Lower leg skin (tissue), 3 donors: ENCODE measurements around the gene SIRT4.

Experiments
- CTCF ChIP-seq, 3 donors: fragments of 450-650 bp; IDR thresholded peaks; one replicate each; pipeline ENCODE4 v1.5.1; 2016; ENCODE audit warnings: antibody characterized with exemption in 3 of 3, mild to moderate bottlenecking in 3 of 3, moderate library complexity in 2 of 3
- POLR2A ChIP-seq, 2 donors: fragments of 450-650 bp; IDR thresholded peaks; one replicate each; pipeline ENCODE4 v1.6.1; 2016 to 2017; ENCODE audit warnings: antibody characterized with exemption in 2 of 2, mild to moderate bottlenecking in 1 of 2, moderate library complexity in 1 of 2

- TF ChIP-seq CTCF (IDR thresholded peaks at IDR 0.05) (no peak), POLR2A (IDR thresholded peaks at IDR 0.05) (no peak)
These were observed 9.8 kb upstream of the SIRT4 start for GRCh38 chr12:120292411-120292660.
